ENCODE data around the gene LTBP1. TPM values are rescaled to one million over a fixed set of nuclear protein-coding genes. Genes with fewer than 3 reads are reported as not detected.

The LTBP1 gene
- total RNA-seq, 2 experiments from 2014 or later, result 0.10 to 0.14 TPM

- no peaks in the 10 kb centered on the region for H3K36me3 Mint-ChIP-seq (ENCODE audit: low read depth)
- CTCF ChIA-PET, result no interaction called here
- no peak overlapping the region for H3K27ac Mint-ChIP-seq
- H3K27me3 Mint-ChIP-seq (ENCODE audit: low read depth), result peaks cover 2% of the 10 kb centered on the region
- no peak overlapping the region for H3K4me3 Mint-ChIP-seq
- H3K9me3 Mint-ChIP-seq, result no peaks in the 10 kb centered on the region
- no peak for DNase-seq
- intact Hi-C loops (cut with micrococcal nuclease), result no loop called here
- no peaks in the 10 kb centered on the region for H3K4me1 Mint-ChIP-seq (ENCODE audit: low read depth)
Observed at GRCh38 chr2:33258387-33258786, 311.6 kb downstream of the LTBP1 start.

GRCh38 chr2:33262097-33262496, 315.3 kb downstream of the LTBP1 start:
- CTCF ChIA-PET, result interaction anchor here (1.1 kb wide), 1 partner anchor 13 kb away, joined by 4 read pairs; no protein-coding TSS in a partner anchor
- H3K27ac Mint-ChIP-seq, result no peak overlapping the region
- no peaks in the 10 kb centered on the region for H3K36me3 Mint-ChIP-seq (ENCODE audit: low read depth)
- H3K27me3 Mint-ChIP-seq (ENCODE audit: low read depth), result peaks cover 2% of the 10 kb centered on the region
- peaks cover 4% of the 10 kb centered on the region for H3K9me3 Mint-ChIP-seq
- H3K4me1 Mint-ChIP-seq (ENCODE audit: low read depth), result no peaks in the 10 kb centered on the region
- DNase-seq, result no peak
- no peak overlapping the region for H3K4me3 Mint-ChIP-seq
- intact Hi-C loops (cut with micrococcal nuclease), result no loop called here

- Mint-ChIP-seq H3K9me3 (peaks cover 4% of the 10 kb centered on the region), H3K36me3 (ENCODE audit: low read depth) (no peaks in the 10 kb centered on the region), H3K27ac (no peak overlapping the region), H3K27me3 (ENCODE audit: low read depth) (peaks cover 6% of the 10 kb centered on the region), H3K4me1 (ENCODE audit: low read depth) (no peaks in the 10 kb centered on the region), H3K4me3 (no peak overlapping the region)
- intact Hi-C loops (cut with micrococcal nuclease), result no loop called here
- no peak for DNase-seq
- CTCF ChIA-PET, result no interaction called here
Observed at GRCh38 chr2:33264766-33265165, 318.0 kb downstream of the LTBP1 start.

- CTCF ChIA-PET, result no interaction called here
- H3K36me3 Mint-ChIP-seq (ENCODE audit: low read depth), result no peaks in the 10 kb centered on the region
Observed at GRCh38 chr2:33265584-33266338, 319.0 kb downstream of the LTBP1 start.

GRCh38 chr2:33266467-33266866, 319.7 kb downstream of the LTBP1 start:
- H3K9me3 Mint-ChIP-seq, result peaks cover 4% of the 10 kb centered on the region
- CTCF ChIA-PET, result interaction anchor here (0.6 kb wide), 1 partner anchor 21 kb away, joined by 3 read pairs; no protein-coding TSS in a partner anchor
- H3K4me1 Mint-ChIP-seq (ENCODE audit: low read depth), result no peaks in the 10 kb centered on the region
- no peak for DNase-seq
- no peaks in the 10 kb centered on the region for H3K36me3 Mint-ChIP-seq (ENCODE audit: low read depth)
- no peak overlapping the region for H3K27ac Mint-ChIP-seq
- H3K4me3 Mint-ChIP-seq, result no peak overlapping the region
- H3K27me3 Mint-ChIP-seq (ENCODE audit: low read depth), result peaks cover 6% of the 10 kb centered on the region
- intact Hi-C loops (cut with micrococcal nuclease), result no loop called here

More at GRCh38 chr2:33265584-33266338, 319.0 kb downstream of the LTBP1 start:
- Mint-ChIP-seq H3K4me3 (no peak overlapping the region), H3K27ac (no peak overlapping the region), H3K27me3 (ENCODE audit: low read depth) (peaks cover 6% of the 10 kb centered on the region), H3K4me1 (ENCODE audit: low read depth) (no peaks in the 10 kb centered on the region), H3K9me3 (peaks cover 4% of the 10 kb centered on the region)
- DNase-seq, result no peak
- intact Hi-C loops (cut with micrococcal nuclease), result no loop called here

GRCh38 chr2:33267043-33267442, 320.3 kb downstream of the LTBP1 start:
- peaks cover 4% of the 10 kb centered on the region for H3K9me3 Mint-ChIP-seq
- H3K4me3 Mint-ChIP-seq, result no peak overlapping the region
- no peak overlapping the region for H3K27ac Mint-ChIP-seq
- intact Hi-C loops (cut with micrococcal nuclease), result no loop called here
- H3K27me3 Mint-ChIP-seq (ENCODE audit: low read depth), result peaks cover 6% of the 10 kb centered on the region
- CTCF ChIA-PET, result interaction anchor here (0.6 kb wide), 2 partner anchors 21 to 773 kb away, joined by 3 to 4 read pairs; no protein-coding TSS in a partner anchor
- H3K4me1 Mint-ChIP-seq (ENCODE audit: low read depth), result no peaks in the 10 kb centered on the region
- H3K36me3 Mint-ChIP-seq (ENCODE audit: low read depth), result no peaks in the 10 kb centered on the region
- no peak for DNase-seq

GRCh38 chr2:33267756-33268155, 321.0 kb downstream of the LTBP1 start:
- Mint-ChIP-seq H3K27me3 (ENCODE audit: low read depth) (peaks cover 6% of the 10 kb centered on the region), H3K27ac (no peak overlapping the region), H3K36me3 (ENCODE audit: low read depth) (no peaks in the 10 kb centered on the region), H3K4me3 (no peak overlapping the region), H3K9me3 (peaks cover 4% of the 10 kb centered on the region), H3K4me1 (ENCODE audit: low read depth) (no peaks in the 10 kb centered on the region)
- CTCF ChIA-PET, result interaction anchor here (0.6 kb wide), 1 partner anchor 774 kb away, joined by 4 read pairs; no protein-coding TSS in a partner anchor
- intact Hi-C loops (cut with micrococcal nuclease), result no loop called here
- no peak for DNase-seq

- CTCF ChIA-PET, result interaction anchor here (0.6 kb wide), 1 partner anchor 55 kb away, joined by 3 read pairs; no protein-coding TSS in a partner anchor
- Mint-ChIP-seq H3K36me3 (ENCODE audit: low read depth) (no peaks in the 10 kb centered on the region), H3K4me3 (no peak overlapping the region), H3K27me3 (ENCODE audit: low read depth) (peaks cover 8% of the 10 kb centered on the region), H3K27ac (no peak overlapping the region), H3K4me1 (ENCODE audit: low read depth) (no peaks in the 10 kb centered on the region), H3K9me3 (peaks cover 4% of the 10 kb centered on the region)
- DNase-seq, result no peak
- intact Hi-C loops (cut with micrococcal nuclease), result no loop called here
Observed at GRCh38 chr2:33268246-33268831, 321.6 kb downstream of the LTBP1 start.

- CTCF ChIA-PET, result no interaction called here
- intact Hi-C loops (cut with micrococcal nuclease), result loop anchor here (1.0 kb wide), 1 partner anchor 49 kb away; no protein-coding TSS in a partner anchor
Observed at GRCh38 chr2:33272001-33272400, 325.2 kb downstream of the LTBP1 start.

GRCh38 chr2:33273479-33273878, 326.7 kb downstream of the LTBP1 start:
- no peaks in the 10 kb centered on the region for H3K36me3 Mint-ChIP-seq (ENCODE audit: low read depth)
- DNase-seq, result no peak
- CTCF ChIA-PET, result no interaction called here
- H3K4me3 Mint-ChIP-seq, result no peak overlapping the region
- H3K27me3 Mint-ChIP-seq (ENCODE audit: low read depth), result peaks cover 8% of the 10 kb centered on the region
- intact Hi-C loops (cut with micrococcal nuclease), result no loop called here
- H3K4me1 Mint-ChIP-seq (ENCODE audit: low read depth), result no peaks in the 10 kb centered on the region
- no peak overlapping the region for H3K27ac Mint-ChIP-seq
- H3K9me3 Mint-ChIP-seq, result no peaks in the 10 kb centered on the region

More at GRCh38 chr2:33272001-33272400, 325.2 kb downstream of the LTBP1 start:
- H3K9me3 Mint-ChIP-seq, result no peaks in the 10 kb centered on the region
- H3K4me3 Mint-ChIP-seq, result no peak overlapping the region
- H3K27ac Mint-ChIP-seq, result no peak overlapping the region
- peaks cover 8% of the 10 kb centered on the region for H3K27me3 Mint-ChIP-seq (ENCODE audit: low read depth)
- H3K4me1 Mint-ChIP-seq (ENCODE audit: low read depth), result no peaks in the 10 kb centered on the region
- H3K36me3 Mint-ChIP-seq (ENCODE audit: low read depth), result no peaks in the 10 kb centered on the region
- peak; percentile 6 for DNase-seq

- Mint-ChIP-seq H3K4me3 (no peak overlapping the region), H3K27ac (no peak overlapping the region), H3K9me3 (no peaks in the 10 kb centered on the region), H3K4me1 (ENCODE audit: low read depth) (no peaks in the 10 kb centered on the region), H3K27me3 (ENCODE audit: low read depth) (peaks cover 4% of the 10 kb centered on the region), H3K36me3 (ENCODE audit: low read depth) (no peaks in the 10 kb centered on the region)
- intact Hi-C loops (cut with micrococcal nuclease), result no loop called here
- CTCF ChIA-PET, result no interaction called here
- no peak for DNase-seq
Observed at GRCh38 chr2:33274524-33274923, 327.8 kb downstream of the LTBP1 start.

GRCh38 chr2:33275689-33276444, 329.1 kb downstream of the LTBP1 start:
- no peaks in the 10 kb centered on the region for H3K36me3 Mint-ChIP-seq (ENCODE audit: low read depth)

More at GRCh38 chr2:33275689-33276444, 329.1 kb downstream of the LTBP1 start:
- CTCF ChIA-PET, result no interaction called here
- Mint-ChIP-seq H3K27ac (no peak overlapping the region), H3K27me3 (ENCODE audit: low read depth) (peaks cover 4% of the 10 kb centered on the region), H3K4me1 (ENCODE audit: low read depth) (no peaks in the 10 kb centered on the region), H3K4me3 (no peak overlapping the region), H3K9me3 (no peaks in the 10 kb centered on the region)
- no peak for DNase-seq
- intact Hi-C loops (cut with micrococcal nuclease), result no loop called here

Data from activated naive CD4-positive, alpha-beta T cell treated with anti-CD3 and anti-CD28 coated beads for 36 hours (primary cell).